HepG2 (cell line): ENCODE measurements around the gene ACVR1B. TPM values are rescaled to one million over a fixed set of nuclear protein-coding genes. Genes with fewer than 3 reads are reported as not detected.

ENCODE experiments used
- EHMT2 ChIP-seq: fragments of 200-600 bp; sonication (generic); IDR thresholded peaks from 2 replicates; pipeline ENCODE4 v1.7.0; 2017; ENCODE audit warnings: antibody characterized with exemption, low read depth, low read length, borderline replicate concordance
- IRF9 ChIP-seq: sonication (generic); formaldehyde crosslinking; IDR thresholded peaks from 2 replicates; pipeline ENCODE4 v1.8.0; 2022; ENCODE audit warnings: missing genetic modification reagents, mild to moderate bottlenecking, borderline replicate concordance
- MXD1 ChIP-seq: sonication (generic); formaldehyde crosslinking; IDR thresholded peaks from 2 replicates; pipeline ENCODE4 v1.4.0; 2020; ENCODE audit warnings: mild to moderate bottlenecking, missing genetic modification reagents
- NCOA1 ChIP-seq: sonication (generic); formaldehyde crosslinking; IDR thresholded peaks from 2 replicates; pipeline ENCODE4 v1.9.0; 2021; ENCODE audit warnings: missing genetic modification reagents
- NR2F2 ChIP-seq: IDR thresholded peaks from 2 replicates; pipeline ENCODE4 v1.6.1; 2012; ENCODE audit warnings: low read depth, inconsistent platforms, borderline replicate concordance
- TEAD3 ChIP-seq: optimal IDR thresholded peaks from 2 replicates; pipeline ENCODE3; 2016; ENCODE audit warnings: borderline replicate concordance
- TIGD3 ChIP-seq: sonication (generic); formaldehyde crosslinking; IDR thresholded peaks from 2 replicates; pipeline ENCODE4 v1.5.1; 2020; ENCODE audit warnings: mild to moderate bottlenecking, missing genetic modification reagents, borderline replicate concordance
- ZBTB40 ChIP-seq, 2 experiments: fragments of 450-650 bp in 1 of 2; sonication (generic) in 1 of 2; formaldehyde crosslinking in 1 of 2; IDR thresholded peaks; 2 replicates each; pipeline versions ENCODE4 v1.6.1 to v1.8.0; 2016 to 2022; ENCODE audit warnings: antibody characterized with exemption in 1 of 2, mild to moderate bottlenecking in 1 of 2, missing genetic modification reagents in 1 of 2
- ZNF337 ChIP-seq: sonication (generic); formaldehyde crosslinking; IDR thresholded peaks from 2 replicates; pipeline ENCODE4 v1.5.1; 2020; ENCODE audit warnings: missing genetic modification reagents, low read depth, mild to moderate bottlenecking, borderline replicate concordance
- ZNF691 ChIP-seq: sonication (generic); formaldehyde crosslinking; IDR thresholded peaks from 2 replicates; pipeline ENCODE4 v1.4.0; 2020; ENCODE audit warnings: missing genetic modification reagents, low read depth, mild to moderate bottlenecking, borderline replicate concordance
- ZNF710 ChIP-seq: sonication (generic); formaldehyde crosslinking; IDR thresholded peaks from 2 replicates; pipeline ENCODE4 v1.5.0; 2020; ENCODE audit warnings: mild to moderate bottlenecking, missing genetic modification reagents, borderline replicate concordance
- polyA plus RNA-seq, 8 experiments: library from polyadenylated mRNA; depleted of rRNA in 3 of 8; stranded (reverse) in 7 of 8; unstranded in 1 of 8; fragments of >200 nt; fragmentation: Illumina TruSeq in 4 of 8; extraction: Trizol in 4 of 8; gene quantifications; 2 replicates each; pipeline versions ENCODE4 v1.2.1 to v1.2.3, GENCODE V29; 2011 to 2016; ENCODE audit warnings: low read depth in 4 of 8, missing spikeins in 1 of 8, mixed read lengths in 1 of 8; ENCODE audit not compliant: insufficient read depth in 1 of 8
- total RNA-seq, 5 experiments: library from RNA; depleted of rRNA; stranded (reverse); fragments of >200 nt; fragmentation: Illumina TruSeq; extraction: Trizol; gene quantifications; 2 replicates each; pipeline ENCODE4 v1.2.3, GENCODE V29; 2016; ENCODE audit warnings: low read depth in 1 of 5

The ACVR1B gene
- total and polyA plus RNA-seq, 2 of the 13 experiments (the other 11 are each of a cell fraction or from before 2014, with no cell fraction given): 8.9 to 12.1 TPM

GRCh38 chr12:51976376-51977160 is 25.1 kb downstream of the ACVR1B start (continued):
- TF ChIP-seq TEAD3 (CRISPR knock-in tag): peak; percentile 8
- peak; percentile 47; the same call in 1 of the 2 replicates for TF ChIP-seq ZNF710
- no peak for TF ChIP-seq ZNF691 (CRISPR knock-in tag)
- no peak for TF ChIP-seq MXD1 (CRISPR knock-in tag)
- no peak for TF ChIP-seq EHMT2
- no peak for TF ChIP-seq TIGD3 (CRISPR knock-in tag)
- TF ChIP-seq ZNF337 (CRISPR knock-in tag): no peak
- TF ChIP-seq NR2F2: no peak
- TF ChIP-seq IRF9 (CRISPR knock-in tag): no peak
- no peak for TF ChIP-seq NCOA1
- TF ChIP-seq ZBTB40 (IDR thresholded peaks at IDR 0.05): no peak
- TF ChIP-seq ZBTB40 (CRISPR knock-in tag; IDR thresholded peaks at IDR 0.05): no peak
